ENCODE data around the gene CFAP161.

The CFAP161 gene

GRCh38 chr15:81111510-81112470 is 22.3 kb upstream of the CFAP161 start:
- no peak for TF ChIP-seq EZH2 (IDR thresholded peaks at IDR 0.05; ENCODE audit: borderline replicate concordance, low read depth, low read length, severe bottlenecking)
- TF ChIP-seq CTCF (IDR thresholded peaks at IDR 0.05; ENCODE audit: borderline replicate concordance, extremely low read depth, low read length, poor library complexity, severe bottlenecking): no peak
- DNase-seq: no peak
- no peak overlapping the region for H2AFZ ChIP-seq (ENCODE audit: low read depth, low read length)
- no peak overlapping the region for H3K9ac ChIP-seq (ENCODE audit: low read depth, low read length)
- peaks cover 8% of the 10 kb centered on the region for H3K27me3 ChIP-seq (ENCODE audit: insufficient read depth, low read length, poor library complexity)
- no peaks in the 10 kb centered on the region for H3K9me3 ChIP-seq (ENCODE audit: insufficient read depth, low read length, severe bottlenecking)
- H3K27ac ChIP-seq (ENCODE audit: low read length): no peak overlapping the region
- H3K4me2 ChIP-seq (ENCODE audit: insufficient read depth, low read length): no peak overlapping the region
- ATAC-seq (ENCODE audit: insufficient read depth, low read depth): no peak
- no peaks in the 10 kb centered on the region for H3K36me3 ChIP-seq (ENCODE audit: insufficient read depth, low read length)
- H3K4me3 ChIP-seq (ENCODE audit: low read depth in 1 of 2, low read length in 2 of 2): no peak overlapping the region
- H3K79me2 ChIP-seq (ENCODE audit: insufficient read depth, low read length): no peaks in the 10 kb centered on the region
- H3K4me1 ChIP-seq (ENCODE audit: insufficient read depth, low read length): no peaks in the 10 kb centered on the region
- H4K20me1 ChIP-seq (ENCODE audit: insufficient read depth, low read length): no peaks in the 10 kb centered on the region

- no peaks in the 10 kb centered on the region for H3K4me1 ChIP-seq (ENCODE audit: insufficient read depth, low read length)
- no peak for ATAC-seq (ENCODE audit: insufficient read depth, low read depth)
These were observed 20.8 kb upstream of the CFAP161 start for GRCh38 chr15:81113204-81113657.

GRCh38 chr15:81113861-81114291 is 20.2 kb upstream of the CFAP161 start:
- Histone ChIP-seq H3K27me3 (ENCODE audit: insufficient read depth, low read length, poor library complexity) (peaks cover 8% of the 10 kb centered on the region), H3K4me2 (ENCODE audit: insufficient read depth, low read length) (no peak overlapping the region), H3K4me3 (ENCODE audit: low read depth in 1 of 2, low read length in 2 of 2) (no peak overlapping the region), H3K27ac (ENCODE audit: low read length) (no peak overlapping the region), H3K9me3 (ENCODE audit: insufficient read depth, low read length, severe bottlenecking) (no peaks in the 10 kb centered on the region), H4K20me1 (ENCODE audit: insufficient read depth, low read length) (no peaks in the 10 kb centered on the region), H3K4me1 (ENCODE audit: insufficient read depth, low read length) (no peaks in the 10 kb centered on the region), H3K9ac (ENCODE audit: low read depth, low read length) (no peak overlapping the region), H3K36me3 (ENCODE audit: insufficient read depth, low read length) (no peaks in the 10 kb centered on the region), H3K79me2 (ENCODE audit: insufficient read depth, low read length) (no peaks in the 10 kb centered on the region), H2AFZ (ENCODE audit: low read depth, low read length) (no peak overlapping the region)
- TF ChIP-seq CTCF (IDR thresholded peaks at IDR 0.05; ENCODE audit: borderline replicate concordance, extremely low read depth, low read length, poor library complexity, severe bottlenecking): no peak
- no peak for TF ChIP-seq EZH2 (IDR thresholded peaks at IDR 0.05; ENCODE audit: borderline replicate concordance, low read depth, low read length, severe bottlenecking)
- ATAC-seq (ENCODE audit: insufficient read depth, low read depth): no peak
- DNase-seq: no peak

More at GRCh38 chr15:81113204-81113657, 20.8 kb upstream of the CFAP161 start:
- TF ChIP-seq EZH2 (IDR thresholded peaks at IDR 0.05; ENCODE audit: borderline replicate concordance, low read depth, low read length, severe bottlenecking): no peak
- no peak for TF ChIP-seq CTCF (IDR thresholded peaks at IDR 0.05; ENCODE audit: borderline replicate concordance, extremely low read depth, low read length, poor library complexity, severe bottlenecking)
- DNase-seq: no peak
- Histone ChIP-seq H3K36me3 (ENCODE audit: insufficient read depth, low read length) (no peaks in the 10 kb centered on the region), H3K4me2 (ENCODE audit: insufficient read depth, low read length) (no peak overlapping the region), H3K9ac (ENCODE audit: low read depth, low read length) (no peak overlapping the region), H4K20me1 (ENCODE audit: insufficient read depth, low read length) (no peaks in the 10 kb centered on the region), H3K9me3 (ENCODE audit: insufficient read depth, low read length, severe bottlenecking) (no peaks in the 10 kb centered on the region), H3K79me2 (ENCODE audit: insufficient read depth, low read length) (no peaks in the 10 kb centered on the region), H3K27ac (ENCODE audit: low read length) (no peak overlapping the region), H2AFZ (ENCODE audit: low read depth, low read length) (no peak overlapping the region), H3K4me3 (ENCODE audit: low read depth in 1 of 2, low read length in 2 of 2) (no peak overlapping the region), H3K27me3 (ENCODE audit: insufficient read depth, low read length, poor library complexity) (peaks cover 8% of the 10 kb centered on the region)
